Effector memory CD4-positive, alpha-beta T cell (primary cell): ENCODE measurements around the gene ING1.

Experiments
- DNase-seq, 3 donors: peaks; one replicate each; pipeline ENCODE4 v3.0.0-alpha.2; 2020
- H3K27ac ChIP-seq: 2 replicates; pipeline ENCODE4 v1.7.0; 2013; ENCODE audit warnings: mild to moderate bottlenecking, low read length, moderate library complexity; ENCODE audit not compliant: insufficient read depth, poor library complexity, severe bottlenecking
- H3K27me3 ChIP-seq: replicated peaks from 2 replicates; pipeline ENCODE4 v1.7.0; 2013; ENCODE audit warnings: mild to moderate bottlenecking, low read length; ENCODE audit not compliant: insufficient read depth, control insufficient read depth, poor library complexity, severe bottlenecking
- H3K36me3 ChIP-seq: 2 replicates; pipeline ENCODE4 v1.7.0; 2013; ENCODE audit warnings: mild to moderate bottlenecking, low read length, moderate library complexity; ENCODE audit not compliant: control insufficient read depth, insufficient read depth
- H3K4me1 ChIP-seq: 2 replicates; pipeline ENCODE4 v1.7.0; 2013; ENCODE audit warnings: low read length, mild to moderate bottlenecking; ENCODE audit not compliant: control insufficient read depth, insufficient read depth, poor library complexity, severe bottlenecking
- H3K4me3 ChIP-seq: 2 replicates; pipeline ENCODE4 v1.7.0; 2013; ENCODE audit warnings: low read length, low read depth, mild to moderate bottlenecking; ENCODE audit not compliant: insufficient read depth, poor library complexity, severe bottlenecking
- H3K9me3 ChIP-seq: 2 replicates; pipeline ENCODE4 v1.7.0; 2013; ENCODE audit warnings: mild to moderate bottlenecking, low read length, moderate library complexity; ENCODE audit not compliant: control insufficient read depth

ING1 gene

GRCh38 chr13:110702089-110702488, 11.4 kb upstream of the ING1 start:
- Histone ChIP-seq H3K4me3 (no peak overlapping the region), H3K27ac (no peak overlapping the region), H3K9me3 (no peaks in the 10 kb centered on the region), H3K36me3 (peaks cover 37% of the 10 kb centered on the region), H3K27me3 (no peaks in the 10 kb centered on the region), H3K4me1 (peaks cover 22% of the 10 kb centered on the region)
- no peak for DNase-seq

DNA sequence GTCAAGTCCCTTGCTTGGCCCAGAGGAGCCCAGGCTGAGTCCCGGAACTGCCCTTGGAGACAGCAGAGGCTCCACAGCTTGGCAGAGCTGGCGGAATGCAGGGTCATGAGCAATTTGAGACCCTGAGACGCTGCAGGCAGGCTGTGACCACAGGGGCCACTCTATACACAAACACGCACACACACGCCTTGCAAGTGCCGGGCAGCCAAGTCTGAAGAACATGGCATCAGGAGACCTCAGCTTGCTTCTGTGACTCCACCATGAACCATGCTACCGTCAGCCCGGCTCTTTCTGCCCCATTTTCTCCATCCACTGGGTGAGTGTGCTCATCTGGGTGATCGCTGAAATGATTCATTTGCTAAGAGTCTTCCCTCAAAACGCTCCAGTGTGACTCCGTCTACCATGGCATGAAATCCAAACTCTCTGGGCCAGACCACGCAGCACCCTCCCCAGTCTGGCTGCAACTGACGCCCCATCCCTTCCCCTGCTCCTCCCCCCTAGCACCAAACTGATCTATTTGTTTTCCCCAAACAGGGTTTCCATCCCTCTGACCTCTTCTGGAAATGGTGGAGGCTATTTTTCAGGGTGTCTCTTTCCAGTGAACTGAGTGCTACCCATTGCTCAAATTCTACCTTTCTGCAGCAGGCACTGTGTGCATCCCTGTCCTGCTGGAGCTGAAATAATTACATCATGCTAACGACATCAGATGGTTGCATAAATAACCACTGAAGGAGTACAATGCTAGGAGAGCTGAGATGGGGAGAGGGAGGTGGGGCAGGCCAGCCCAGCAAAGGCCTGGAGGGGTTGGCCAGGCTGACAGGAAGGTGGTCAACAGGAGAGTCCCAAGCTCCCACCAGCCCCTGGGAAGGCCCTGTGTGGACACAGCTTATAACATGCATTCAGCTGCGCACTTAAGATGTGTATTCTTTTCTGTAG, 10.6 kb upstream of the ING1 start:
- Histone ChIP-seq H3K9me3 (no peaks in the 10 kb centered on the region), H3K27ac (no peak overlapping the region), H3K27me3 (no peaks in the 10 kb centered on the region), H3K36me3 (peaks cover 31% of the 10 kb centered on the region), H3K4me1 (peaks cover 22% of the 10 kb centered on the region), H3K4me3 (no peak overlapping the region)
- DNase-seq: no peak

DNA sequence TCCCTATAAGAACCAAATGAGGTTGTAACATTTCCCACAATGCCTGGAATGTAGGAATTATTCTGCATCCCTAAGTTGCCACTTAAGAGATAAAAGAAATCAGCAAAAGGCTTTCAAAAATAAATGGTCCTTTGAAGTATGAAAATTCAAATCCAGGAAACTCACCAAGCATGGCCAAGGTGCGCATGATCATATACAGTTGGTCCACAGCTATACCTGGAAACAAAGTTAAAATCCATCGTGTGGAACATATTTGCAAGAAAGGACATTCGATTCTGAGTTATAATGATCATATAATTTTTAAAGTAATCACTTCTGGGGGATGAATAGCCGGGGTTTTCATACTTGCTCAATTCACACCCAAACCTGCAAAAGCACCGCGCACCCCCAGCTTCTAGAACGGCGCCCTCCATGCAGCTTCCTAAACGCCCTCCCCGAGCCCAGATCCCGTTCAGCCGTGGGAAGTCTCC, 8.1 kb upstream of the ING1 start:
- H3K27me3 ChIP-seq: no peaks in the 10 kb centered on the region
- peaks cover 22% of the 10 kb centered on the region for H3K4me1 ChIP-seq
- peaks cover 12% of the 10 kb centered on the region for H3K36me3 ChIP-seq
- no peaks in the 10 kb centered on the region for H3K9me3 ChIP-seq
- H3K27ac ChIP-seq: peak overlapping the region; percentile 57
- peak overlapping the region; percentile 66 for H3K4me3 ChIP-seq
- DNase-seq: no peak

DNA sequence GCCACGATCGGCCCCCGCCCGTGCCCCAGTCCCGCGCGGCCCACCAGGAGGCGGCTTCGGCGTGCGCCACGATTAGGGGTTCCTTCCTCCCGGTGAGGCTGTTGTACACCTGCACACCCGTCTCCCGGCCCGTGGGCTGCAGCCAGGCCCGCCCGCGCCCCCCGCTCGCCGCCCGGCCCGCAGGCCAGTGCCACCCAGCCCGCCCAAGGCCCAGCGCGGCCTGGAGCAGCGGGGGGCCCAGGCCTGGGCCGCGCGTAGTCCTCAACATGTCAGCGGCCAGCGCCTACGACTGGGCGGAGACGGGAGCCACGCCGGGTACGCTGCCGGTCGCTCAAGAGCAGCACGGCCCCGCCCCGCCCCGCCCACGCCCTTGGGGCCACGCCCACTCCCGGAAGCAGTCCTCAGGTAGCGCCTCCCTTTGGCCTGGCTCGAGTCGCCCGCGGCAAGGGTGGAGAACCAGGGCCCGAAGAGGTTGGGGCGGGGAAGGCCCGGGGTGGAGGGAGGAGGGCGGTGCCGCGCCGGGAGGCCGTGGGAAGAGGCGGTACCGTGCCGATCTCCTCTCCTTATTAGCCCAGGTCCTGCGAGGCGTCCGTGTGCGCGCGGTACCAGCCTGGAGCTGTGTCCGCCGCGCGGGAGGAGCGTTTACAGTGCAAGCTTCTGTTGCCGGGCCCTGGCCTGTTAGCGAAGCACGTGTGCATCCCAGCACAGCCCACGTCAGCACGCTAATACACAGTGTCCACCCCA, 7.5 kb upstream of the ING1 start, which contains the start of gene CARS2:
Gene CARS2 (minus strand): TSS at position 291 of the 744 bp plus-strand sequence. CDS start 23 bp downstream, at position 268.
- Histone ChIP-seq H3K27me3 (no peaks in the 10 kb centered on the region), H3K36me3 (peaks cover 5% of the 10 kb centered on the region), H3K9me3 (no peaks in the 10 kb centered on the region), H3K4me1 (peaks cover 22% of the 10 kb centered on the region), H3K4me3 (peak within 1 kb of the TSS; percentile 66), H3K27ac (peak within 1 kb of the TSS; percentile 64)
- peak; percentile 92 to 94 (median 93) for DNase-seq

GRCh38 chr13:110706570-110707372, 6.7 kb upstream of the ING1 start:
- Histone ChIP-seq H3K9me3 (no peaks in the 10 kb centered on the region), H3K4me1 (peaks cover 27% of the 10 kb centered on the region), H3K36me3 (peaks cover 5% of the 10 kb centered on the region), H3K4me3 (peak overlapping the region; percentile 66), H3K27me3 (no peaks in the 10 kb centered on the region), H3K27ac (peak overlapping the region; percentile 64)
- DNase-seq: no peak

DNA sequence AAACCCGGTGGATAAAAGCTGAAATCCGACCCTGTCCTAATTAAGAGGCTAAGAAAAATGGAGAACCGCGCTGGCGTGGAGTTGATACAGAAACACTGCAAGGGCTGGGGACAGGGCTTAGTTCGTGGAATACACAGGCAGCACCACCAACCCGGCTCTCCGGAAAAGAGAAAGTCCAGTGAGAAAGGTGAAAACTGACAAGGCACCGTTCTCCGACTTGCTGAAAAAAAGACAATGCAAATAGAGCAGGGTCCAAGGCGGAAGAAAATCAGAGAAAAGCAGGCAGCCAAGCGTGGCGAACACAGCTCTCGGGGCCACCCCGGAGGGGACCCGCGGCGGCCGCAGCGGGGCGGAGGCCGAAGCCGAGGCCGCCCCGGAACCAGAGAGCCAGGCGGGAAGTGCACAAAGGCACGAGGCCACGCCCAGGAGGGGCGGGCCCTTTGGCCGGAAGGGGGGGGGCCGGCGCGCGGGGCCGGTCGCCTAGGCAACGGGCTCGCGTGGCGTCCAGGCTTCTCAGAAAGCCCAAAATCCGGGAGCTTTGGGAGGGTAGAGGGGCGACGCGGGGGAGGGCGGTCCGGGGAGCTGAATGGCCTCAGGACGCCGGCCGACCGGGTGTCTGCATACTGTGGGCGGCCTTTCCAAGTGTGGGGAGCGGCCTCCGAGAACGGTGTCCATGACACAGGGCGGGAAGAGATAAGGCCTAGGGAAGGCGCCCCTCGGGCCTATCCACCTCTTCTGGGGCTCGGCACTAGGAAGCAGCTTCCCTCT, 1.2 kb upstream of the ING1 start:
- peak; percentile 83 to 85 (median 84) for DNase-seq
- H3K27me3 ChIP-seq: no peaks in the 10 kb centered on the region
- no peaks in the 10 kb centered on the region for H3K36me3 ChIP-seq
- H3K4me3 ChIP-seq: peak overlapping the region; percentile 100
- peak overlapping the region; percentile 99 for H3K27ac ChIP-seq
- H3K9me3 ChIP-seq: no peaks in the 10 kb centered on the region
- peaks cover 10% of the 10 kb centered on the region for H3K4me1 ChIP-seq

DNA sequence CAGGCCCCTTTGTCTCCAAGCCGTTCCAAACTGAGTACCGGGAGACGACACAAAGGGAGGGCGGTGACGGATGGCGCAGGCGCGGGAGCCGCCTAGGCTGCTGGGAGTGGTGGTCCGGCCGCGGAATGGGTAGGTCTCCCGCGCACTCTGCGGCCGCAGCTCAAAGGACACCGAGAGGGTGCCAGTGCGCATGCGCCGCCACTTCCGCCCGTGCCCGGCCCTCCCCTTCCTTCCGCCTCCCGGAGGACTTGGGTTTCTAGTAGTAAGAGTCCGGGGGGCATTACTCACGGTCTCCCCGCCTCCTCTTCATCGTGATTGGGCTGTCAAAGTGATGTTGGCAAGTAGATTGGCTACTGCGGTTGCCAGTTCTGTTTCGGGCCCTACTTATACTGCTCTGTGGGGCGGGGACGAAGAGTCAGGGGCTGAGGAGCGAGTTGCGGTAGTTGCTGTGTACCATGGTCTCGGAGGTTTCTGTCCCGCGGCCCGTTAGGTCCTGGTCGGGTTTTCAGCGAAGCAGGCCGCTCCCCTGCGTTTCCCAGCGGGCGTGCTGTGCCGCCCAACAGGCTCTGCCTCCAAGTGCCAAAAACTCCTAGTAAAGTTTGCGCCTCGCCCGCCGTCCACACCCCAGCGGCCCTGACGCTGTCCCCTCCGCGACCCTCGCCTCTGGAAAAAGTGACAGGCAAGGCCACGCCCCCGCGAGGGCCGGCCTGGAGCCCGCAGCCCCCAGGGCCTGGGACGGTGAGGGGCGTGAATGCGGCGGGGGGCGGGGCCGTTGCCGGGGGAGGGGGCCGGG, 455 bp upstream of the ING1 start:
- peak; percentile 99 for DNase-seq
- H3K4me3 ChIP-seq: peak overlapping the region; percentile 100
- peak overlapping the region; percentile 99 for H3K27ac ChIP-seq
- H3K36me3 ChIP-seq: no peaks in the 10 kb centered on the region
- H3K9me3 ChIP-seq: no peaks in the 10 kb centered on the region
- peaks cover 12% of the 10 kb centered on the region for H3K4me1 ChIP-seq
- H3K27me3 ChIP-seq: no peaks in the 10 kb centered on the region

DNA sequence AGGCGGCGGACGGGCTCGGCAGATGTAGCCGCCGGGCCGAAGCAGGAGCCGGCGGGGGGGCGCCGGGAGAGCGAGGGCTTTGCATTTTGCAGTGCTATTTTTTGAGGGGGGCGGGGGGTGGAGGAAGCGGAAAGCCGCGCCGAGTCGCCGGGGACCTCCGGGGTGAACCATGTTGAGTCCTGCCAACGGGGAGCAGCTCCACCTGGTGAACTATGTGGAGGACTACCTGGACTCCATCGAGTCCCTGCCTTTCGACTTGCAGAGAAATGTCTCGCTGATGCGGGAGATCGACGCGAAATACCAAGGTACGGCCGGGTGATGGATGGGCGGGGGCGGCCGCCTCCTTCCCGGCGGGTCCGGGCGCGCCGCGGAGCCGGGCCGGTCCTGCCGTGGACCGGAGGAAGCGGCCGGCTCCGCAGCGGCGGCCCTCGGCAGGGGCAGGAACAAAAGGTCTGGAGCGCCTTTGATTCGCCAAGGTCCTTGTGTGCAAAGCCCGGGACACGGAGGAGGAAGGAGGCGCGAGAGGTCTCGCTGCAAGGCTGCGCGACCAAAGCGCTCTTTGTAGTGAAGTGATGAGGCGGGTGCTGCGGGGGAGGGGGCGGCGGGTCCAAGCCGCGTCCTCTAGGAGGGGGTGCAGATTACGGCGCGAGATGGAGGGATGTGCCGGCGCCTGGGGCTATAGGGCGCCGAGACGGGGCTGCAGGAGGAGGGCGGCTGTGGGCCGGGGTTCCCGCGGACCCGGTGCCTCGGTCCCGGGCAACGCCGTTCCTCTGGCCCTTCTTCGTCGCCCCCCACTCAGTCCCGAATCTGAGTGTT, 689 bp downstream of the ING1 start:
- H3K27ac ChIP-seq: peak overlapping the region; percentile 99
- H3K9me3 ChIP-seq: no peaks in the 10 kb centered on the region
- peak overlapping the region; percentile 100 for H3K4me3 ChIP-seq
- peak; percentile 62 to 72 (median 68) for DNase-seq
- H3K36me3 ChIP-seq: peaks cover 5% of the 10 kb centered on the region
- no peaks in the 10 kb centered on the region for H3K27me3 ChIP-seq
- peaks cover 16% of the 10 kb centered on the region for H3K4me1 ChIP-seq
